ENCODE measurements around the gene CA7.
"Not testable (repeated sequence)": the region's sequence is repeated elsewhere in the genome, so short reads cannot be mapped to it uniquely, and the experiment has no call there.

CA7 gene

GRCh38 chr16:66874079-66874775 lies 30.0 kb downstream of the CA7 start:
- peak; percentile 13 for DNase-seq

- peak; percentile 77 for DNase-seq
These were observed 33.9 kb downstream of the CA7 start for GRCh38 chr16:66878067-66878466.

GRCh38 chr16:66880288-66881013 lies 36.2 kb downstream of the CA7 start, which contains the start of gene PDP2:
Gene PDP2 (plus strand): TSS chr16:66880515. CDS start chr16:66884285, 3,770 bp downstream.
- peak; percentile 90 for DNase-seq

- DNase-seq = no peak
These were observed 36.8 kb downstream of the CA7 start for GRCh38 chr16:66881014-66881417.

DNA sequence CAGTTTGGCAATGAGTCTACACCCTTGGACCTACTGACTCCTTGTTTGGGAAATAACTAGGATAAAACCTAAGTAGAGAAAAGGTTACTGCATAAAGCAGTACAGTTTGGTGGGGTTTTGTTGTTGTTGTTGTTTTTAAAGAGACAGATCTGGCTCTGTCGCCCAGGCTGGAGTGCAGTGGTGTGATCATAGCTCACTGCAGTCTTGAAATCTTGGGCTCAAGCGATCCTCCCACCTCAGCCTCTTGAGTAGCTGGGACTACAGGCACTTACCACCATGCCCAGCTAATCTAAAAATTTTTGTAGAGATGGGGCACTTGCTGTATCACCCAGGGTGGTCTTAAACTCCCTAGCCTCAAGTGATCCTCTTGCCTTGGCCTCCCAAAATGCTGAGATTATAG lies 37.3 kb downstream of the CA7 start:
- DNase-seq = no peak

GRCh38 chr16:66881964-66882508 lies 37.8 kb downstream of the CA7 start:
- no peak for DNase-seq

GRCh38 chr16:66882702-66883101 lies 38.5 kb downstream of the CA7 start:
- DNase-seq = no peak

DNA sequence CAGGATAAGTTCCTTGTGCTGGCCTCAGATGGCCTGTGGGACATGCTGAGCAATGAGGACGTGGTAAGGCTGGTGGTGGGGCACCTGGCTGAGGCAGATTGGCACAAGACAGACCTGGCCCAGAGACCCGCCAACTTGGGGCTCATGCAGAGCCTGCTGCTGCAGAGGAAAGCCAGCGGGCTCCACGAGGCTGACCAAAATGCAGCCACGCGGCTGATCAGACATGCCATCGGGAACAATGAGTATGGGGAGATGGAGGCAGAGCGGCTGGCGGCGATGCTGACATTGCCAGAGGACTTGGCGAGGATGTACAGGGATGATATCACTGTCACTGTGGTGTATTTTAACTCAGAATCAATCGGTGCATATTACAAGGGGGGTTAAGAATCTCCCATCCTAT lies 41.3 kb downstream of the CA7 start:
- no peak for DNase-seq

DNA sequence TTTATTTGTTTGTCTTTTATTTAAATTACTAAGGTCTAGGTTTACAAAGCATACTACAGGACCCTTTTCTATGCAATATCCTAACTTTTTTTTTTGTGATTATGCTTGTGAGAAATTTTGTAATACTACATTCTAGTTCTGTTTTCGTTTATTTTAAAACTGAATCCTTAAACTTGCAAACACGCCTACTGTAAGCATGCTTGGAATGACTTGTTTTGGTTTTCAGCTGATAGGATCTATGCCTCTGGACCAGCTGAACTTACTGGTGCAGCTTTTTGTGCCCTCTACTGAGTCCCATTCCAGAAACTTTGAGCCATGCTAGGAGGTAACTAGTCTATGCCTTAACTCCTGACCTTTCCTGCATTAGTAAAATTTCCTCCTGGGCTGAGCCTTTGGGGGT lies 42.1 kb downstream of the CA7 start:
- DNase-seq = no peak

DNA sequence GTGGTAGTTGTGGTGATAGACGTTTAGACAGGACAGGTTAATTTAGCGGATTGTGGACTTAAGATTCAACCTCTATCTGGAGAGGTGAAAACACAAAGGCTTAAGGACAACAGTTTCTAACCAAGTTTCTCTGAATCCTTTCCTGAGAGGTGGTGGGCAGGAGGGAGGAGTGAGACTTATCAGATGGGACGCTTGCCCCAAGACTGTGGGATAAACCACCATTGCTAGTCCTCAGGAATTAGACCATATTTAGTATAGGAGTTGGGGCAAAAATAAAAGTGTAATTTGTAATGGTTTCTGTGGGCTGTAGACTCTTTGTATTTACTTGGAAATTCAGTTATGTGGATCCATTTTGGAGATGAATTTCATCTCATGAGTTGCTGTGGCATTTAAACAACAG lies 42.7 kb downstream of the CA7 start:
- DNase-seq = no peak

GRCh38 chr16:66888647-66889615 lies 44.7 kb downstream of the CA7 start:
- no peak for DNase-seq

GRCh38 chr16:66889622-66890021 lies 45.4 kb downstream of the CA7 start:
- no peak for DNase-seq

DNA sequence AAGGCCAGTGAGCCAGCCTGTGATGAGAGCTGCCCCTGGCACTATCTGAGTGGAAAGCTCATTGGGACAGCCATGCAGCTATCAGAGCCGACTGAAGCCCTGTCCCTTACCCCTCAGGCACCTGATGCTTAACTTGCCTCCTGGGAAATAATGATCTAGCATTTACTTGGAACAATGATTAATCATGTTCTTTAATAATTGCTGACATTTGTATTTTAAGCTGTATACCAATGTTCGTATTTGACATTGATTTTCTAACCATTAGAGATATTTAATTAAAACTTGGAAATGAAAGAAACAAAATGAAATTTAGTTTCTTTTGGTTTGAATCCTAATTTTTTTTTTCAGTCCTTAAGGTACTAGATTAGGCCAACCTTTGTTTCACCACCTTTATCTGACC lies 46.6 kb downstream of the CA7 start:
- no peak for DNase-seq

GRCh38 chr16:66891360-66891759 lies 47.1 kb downstream of the CA7 start:
- DNase-seq = no peak

- no peak for DNase-seq
These were observed 47.6 kb downstream of the CA7 start for GRCh38 chr16:66891797-66892196.

- DNase-seq = no peak
These were observed 49.8 kb downstream of the CA7 start for GRCh38 chr16:66894055-66894454.

- DNase-seq = peak; percentile 57
These were observed 50.9 kb downstream of the CA7 start for GRCh38 chr16:66894948-66895688.

DNA sequence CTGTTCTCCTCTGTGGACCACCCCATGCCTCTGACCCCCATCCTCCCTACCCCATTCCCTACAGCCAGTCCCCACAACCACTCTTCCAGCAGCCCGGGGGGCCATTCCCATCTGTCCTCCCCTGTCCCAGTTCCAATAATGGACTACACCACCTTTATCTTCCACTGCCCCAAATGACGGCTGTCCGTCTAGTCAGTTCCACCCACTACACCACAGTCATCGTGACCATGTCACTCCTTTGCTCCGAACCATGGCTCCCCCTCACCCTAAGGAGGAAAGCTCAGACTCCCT lies 51.4 kb downstream of the CA7 start:
- DNase-seq = no peak

DNA sequence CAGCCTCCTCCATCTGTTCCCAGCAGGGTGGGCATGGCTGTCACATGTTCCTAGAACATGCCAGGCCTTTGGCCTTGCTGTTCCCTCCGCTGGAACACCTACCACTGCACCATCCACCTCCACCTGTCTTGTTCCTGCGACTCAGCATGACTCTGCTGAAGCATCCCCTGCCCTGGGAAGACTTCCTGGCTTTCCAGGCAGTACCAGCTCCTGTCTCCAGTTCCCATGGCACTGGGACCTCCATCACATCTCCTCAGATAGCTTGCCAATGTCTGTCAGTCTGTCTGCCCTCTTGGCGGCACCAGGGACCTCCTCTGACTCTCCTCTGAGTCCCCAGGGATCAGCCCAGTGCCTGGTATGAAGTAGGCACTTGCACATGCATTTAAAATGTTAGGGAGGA lies 51.8 kb downstream of the CA7 start:
- no peak for DNase-seq

GRCh38 chr16:66896682-66897081 lies 52.5 kb downstream of the CA7 start:
- not testable (repeated sequence) for DNase-seq

- no peak for DNase-seq
These were observed 54.0 kb downstream of the CA7 start for GRCh38 chr16:66898207-66898606.

GRCh38 chr16:66898933-66899309 lies 54.7 kb downstream of the CA7 start:
- DNase-seq = no peak

Measured in activated naive CD4-positive, alpha-beta T cell treated with Interleukin-2 at 50 U/mL for 16 hours (primary cell).